Activated CD4-positive, alpha-beta T cell treated with anti-CD3 and anti-CD28 coated beads, Interleukin-2, Interleukin-6, amounts not matched to agents 100 ng/mL and 50 ng/mL, durations not matched to agents 16 hours and 8 hours (primary cell): ENCODE data around the gene PPP6R3.
"Not testable (repeated sequence)": the region's sequence is repeated elsewhere in the genome, so short reads cannot be mapped to it uniquely, and the experiment has no call there.

Experiments used
- DNase-seq: peaks from one replicate; pipeline ENCODE4 v3.0.0-alpha.2; 2020

The PPP6R3 gene

DNA sequence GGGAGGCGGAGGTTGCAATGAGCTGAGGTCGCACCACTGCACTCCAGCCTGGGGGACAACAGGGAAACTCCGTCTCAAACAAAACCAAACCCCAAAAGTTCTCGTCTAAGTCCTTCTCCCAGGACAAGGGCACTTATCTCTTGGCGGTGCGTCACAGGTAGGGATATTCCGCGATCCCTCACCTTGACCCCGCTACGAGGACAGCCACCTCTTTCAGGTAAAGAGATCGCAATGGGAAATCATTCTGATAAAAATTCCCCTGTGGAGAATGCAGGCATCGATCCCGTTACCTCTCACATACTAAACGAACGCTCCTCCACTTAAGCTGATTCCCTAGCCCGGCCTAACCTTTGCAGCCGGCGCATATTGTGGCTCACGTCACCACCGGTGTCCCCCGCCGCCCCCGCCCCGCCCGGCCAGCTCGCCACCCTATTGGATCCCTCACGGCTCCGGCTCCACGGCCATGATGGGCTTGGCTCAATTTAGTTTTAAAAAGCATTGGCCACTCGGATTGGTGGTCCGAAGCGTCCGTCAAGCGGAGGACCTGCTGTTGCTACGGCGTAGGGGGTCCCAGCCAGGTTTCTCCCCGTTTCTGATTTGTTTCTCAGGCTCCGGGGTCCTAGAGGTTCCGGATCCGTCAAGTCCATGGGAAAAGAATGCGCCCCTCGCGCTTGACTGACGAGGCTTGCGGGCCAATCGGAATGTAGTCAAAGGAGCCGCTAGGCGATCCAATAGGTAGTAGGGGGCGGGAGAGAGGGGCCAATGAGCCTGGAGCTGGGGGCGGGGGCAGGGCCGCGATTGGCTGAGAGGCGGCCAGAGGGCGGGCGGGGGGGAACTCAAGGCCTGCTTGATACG lies 439 bp upstream of the PPP6R3 start:
- DNase-seq, result peak; percentile 97

DNA sequence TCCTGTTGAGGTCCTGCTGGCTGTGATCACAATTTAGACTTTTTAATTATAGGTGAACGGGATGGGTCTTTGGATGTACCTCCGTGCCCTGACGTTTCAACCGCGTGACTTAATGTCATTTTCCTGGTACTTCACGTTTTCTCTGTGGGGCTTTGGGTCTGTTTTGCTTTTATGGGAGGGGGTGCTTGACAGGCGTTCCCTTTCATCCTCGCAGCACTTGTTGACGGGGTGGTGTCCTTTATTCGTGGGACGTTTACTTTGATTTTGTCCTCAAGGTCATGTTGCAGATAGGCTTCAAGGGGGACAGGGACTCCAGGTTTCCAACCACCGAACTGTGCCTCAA lies 994 bp downstream of the PPP6R3 start:
- DNase-seq, result no peak

DNA sequence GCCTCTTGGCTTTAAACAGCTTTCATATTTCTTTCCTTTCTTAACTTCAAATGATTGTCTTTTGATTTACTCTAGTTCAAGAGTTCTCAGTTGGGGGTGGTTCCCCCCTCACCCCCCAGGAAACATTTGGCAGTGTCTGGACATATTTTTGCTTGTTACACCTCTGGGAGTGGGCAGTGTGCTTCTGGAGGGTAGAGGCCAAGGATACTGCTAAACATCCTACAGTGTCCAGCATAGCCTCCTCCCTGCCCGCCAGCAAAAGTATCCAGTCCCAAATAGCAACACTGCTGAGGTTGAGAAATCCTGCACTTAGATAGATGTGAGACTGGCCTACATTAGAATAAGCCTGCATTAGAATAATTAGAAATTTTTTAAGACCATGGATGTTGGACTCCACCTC lies 3.2 kb downstream of the PPP6R3 start:
- no peak for DNase-seq

DNA sequence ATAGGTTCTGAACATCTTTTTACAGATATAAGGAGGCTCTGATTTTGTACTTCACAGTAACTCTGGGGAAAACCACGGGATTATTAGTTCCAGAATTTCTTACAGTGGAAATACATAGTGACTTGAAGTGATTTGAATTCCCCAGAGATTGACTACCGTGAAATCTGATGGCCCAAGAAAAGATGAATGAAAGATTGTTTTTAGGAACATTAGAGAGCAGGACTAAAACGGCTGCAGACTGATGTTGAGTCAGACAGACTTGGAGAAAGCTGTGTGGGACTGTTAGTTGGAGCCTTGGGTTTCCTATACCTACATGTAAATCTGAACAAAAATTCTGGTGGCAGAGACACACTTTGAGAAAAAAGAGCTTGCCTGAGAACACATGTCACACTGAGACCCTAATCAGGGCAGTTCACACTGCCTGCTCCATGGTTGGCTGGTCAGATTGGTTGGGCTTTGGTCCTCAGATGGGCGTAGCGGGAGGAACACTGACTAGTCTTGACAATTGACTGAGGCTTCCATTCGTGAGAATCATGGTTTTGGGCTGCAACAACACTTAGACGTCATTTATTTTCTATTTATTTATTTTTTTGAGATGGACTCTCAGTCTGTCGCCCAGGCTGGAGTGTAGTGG lies 6.8 kb downstream of the PPP6R3 start:
- DNase-seq, result no peak

DNA sequence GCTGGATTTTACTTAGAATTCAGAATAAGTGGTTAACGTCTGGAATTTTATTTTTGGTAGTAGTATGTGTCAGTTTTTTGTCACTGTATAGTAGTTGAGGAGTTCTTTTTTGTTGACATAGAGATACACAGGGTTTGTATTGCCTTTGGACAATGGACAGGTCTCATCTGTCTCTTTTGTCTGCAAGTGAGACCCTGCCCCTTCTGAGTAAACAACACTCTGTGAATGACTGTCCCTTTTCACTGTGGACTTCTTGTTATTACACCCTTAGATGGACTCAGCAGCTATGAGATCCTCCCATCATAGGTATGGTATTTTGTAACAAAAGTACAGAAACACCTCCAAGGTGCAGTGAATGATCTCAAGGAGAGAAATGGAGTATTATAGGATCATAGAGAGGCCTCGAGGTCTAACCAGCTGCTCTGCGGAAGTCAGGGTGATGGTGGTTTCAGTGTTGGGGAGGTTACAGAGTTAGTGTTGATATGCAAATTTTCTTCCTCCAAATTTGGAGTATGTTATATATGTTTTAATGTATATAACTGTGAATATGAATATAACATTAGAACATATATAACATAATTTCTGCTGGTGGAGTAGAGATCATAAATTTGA lies 7.8 kb downstream of the PPP6R3 start:
- DNase-seq, result peak; percentile 36

DNA sequence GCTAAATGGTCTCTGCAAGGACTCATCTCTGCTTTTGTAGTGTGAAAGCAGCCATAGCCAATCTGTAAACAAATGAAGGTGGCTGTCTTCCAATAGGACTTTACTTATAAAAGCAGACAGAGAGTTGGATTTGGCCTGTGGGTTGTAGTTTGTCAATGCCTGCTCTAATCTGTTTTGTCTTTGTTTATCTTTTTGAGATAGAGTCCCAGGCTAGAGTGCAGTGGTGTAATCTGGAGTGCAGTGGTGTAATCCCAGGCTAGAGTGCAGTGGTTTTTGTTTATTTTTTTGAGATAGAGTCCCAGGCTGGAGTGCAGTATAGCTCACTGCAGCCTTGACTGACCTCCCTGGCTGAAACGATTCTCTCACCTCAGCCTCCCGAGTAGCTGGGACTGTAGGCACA lies 8.6 kb downstream of the PPP6R3 start:
- no peak for DNase-seq

DNA sequence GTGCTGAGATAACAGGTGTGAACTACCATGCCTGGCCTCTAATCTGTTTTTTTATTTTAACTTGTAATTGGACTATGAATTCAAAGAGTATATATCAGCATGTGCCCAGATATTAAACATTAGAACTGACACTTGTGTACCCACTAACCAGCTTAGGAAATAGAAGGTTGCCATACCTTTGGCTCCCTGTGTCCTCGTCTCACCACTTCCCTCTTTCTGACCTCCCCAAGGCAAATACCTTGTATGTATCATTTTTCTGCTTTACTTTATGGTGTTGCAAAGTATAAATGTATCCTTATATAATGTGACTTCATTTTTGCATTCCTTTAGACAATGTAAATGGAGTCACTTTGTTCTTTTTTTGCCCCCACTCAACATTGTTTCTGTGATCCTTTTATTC lies 9.1 kb downstream of the PPP6R3 start:
- DNase-seq, result no peak

DNA sequence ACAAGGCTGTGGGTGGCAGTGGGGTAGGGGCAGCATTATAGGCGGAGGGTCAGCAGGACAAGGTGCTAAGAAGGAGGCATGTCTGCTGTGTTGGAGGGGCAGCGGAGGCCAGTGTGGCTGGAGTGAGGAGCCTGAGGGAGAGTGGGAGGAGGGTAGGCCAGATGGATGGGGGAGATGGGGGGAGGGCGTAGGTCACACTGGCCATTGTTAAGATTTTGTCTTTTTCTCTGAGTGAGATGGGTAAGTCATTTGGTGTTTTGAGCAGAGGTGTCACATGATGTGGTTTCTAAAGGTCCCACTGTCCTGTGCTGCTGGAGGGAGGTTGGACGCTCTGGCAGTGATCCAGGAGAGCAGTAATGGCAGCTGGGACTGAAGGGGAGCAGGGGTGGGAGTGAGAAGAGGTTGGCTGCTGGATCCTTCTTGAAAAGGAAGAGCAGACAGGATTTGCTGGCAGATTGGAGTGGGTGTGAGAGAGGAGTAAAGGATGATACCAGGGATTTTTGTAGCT lies 9.8 kb downstream of the PPP6R3 start:
- no peak for DNase-seq

DNA sequence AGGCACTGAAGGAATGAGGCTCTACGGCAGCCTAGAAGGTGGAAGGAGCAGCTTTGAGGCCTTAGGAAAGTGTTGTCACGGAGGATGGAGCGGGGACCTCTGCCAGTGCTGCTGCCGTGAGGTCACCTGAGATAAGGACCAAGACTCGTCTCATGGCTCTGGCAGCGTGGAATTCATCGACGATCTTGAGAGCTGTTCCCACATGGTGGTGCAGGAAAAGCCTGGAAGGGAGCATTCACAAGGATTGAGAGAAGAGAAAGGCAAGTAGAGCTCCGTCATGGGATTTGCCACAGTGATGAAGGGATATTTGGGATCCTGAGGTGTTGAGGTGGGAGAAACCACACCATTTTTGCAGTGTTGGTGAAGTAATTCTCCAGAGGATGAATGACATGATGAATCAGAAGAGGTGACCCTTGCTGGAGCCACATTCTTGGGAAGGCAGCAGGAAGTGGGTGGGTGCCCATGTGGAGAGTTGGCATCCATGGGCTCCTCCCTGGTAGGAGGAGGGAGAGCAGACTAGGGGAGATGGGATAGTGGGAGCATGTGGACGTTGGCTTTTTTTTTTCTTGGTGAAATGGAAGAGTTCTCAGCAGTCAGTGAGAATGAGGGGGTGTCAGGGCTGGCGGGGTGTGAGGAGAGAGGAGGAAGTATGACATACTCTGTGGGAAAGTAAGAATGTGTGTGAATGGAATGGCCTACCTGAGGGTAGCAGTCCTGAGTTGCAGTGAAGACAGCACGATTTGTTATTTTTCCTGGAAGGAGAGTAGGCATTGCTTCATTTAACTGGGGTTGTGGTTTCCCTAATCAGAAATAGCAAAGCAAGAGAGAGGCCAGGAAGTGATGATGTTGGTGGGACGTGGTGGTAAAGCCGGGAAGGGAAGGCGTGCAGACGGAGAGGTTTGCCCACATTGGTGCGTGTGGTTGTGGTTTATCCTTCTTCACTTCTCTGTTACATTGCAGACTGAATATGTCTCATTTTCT lies 11.1 kb downstream of the PPP6R3 start:
- peak; percentile 77 for DNase-seq

DNA sequence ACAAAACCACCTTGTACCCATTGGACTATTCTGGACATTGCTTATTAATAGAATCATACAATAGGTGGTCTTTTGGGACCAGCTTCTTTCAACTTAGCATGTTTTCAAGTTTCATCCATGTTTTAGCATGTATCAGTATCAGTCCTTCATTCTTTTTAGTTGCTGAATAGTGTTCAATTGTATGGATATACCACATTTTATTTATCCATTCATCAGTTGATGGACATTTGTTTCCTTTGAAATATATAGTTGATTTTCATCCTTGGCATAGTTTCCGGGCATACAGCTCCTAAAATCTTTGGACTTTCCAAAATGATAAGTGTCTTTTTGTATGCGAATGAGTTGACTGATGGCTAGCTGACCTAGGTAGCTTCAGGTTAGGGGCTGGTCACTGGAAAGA lies 12.2 kb downstream of the PPP6R3 start:
- DNase-seq, result no peak

DNA sequence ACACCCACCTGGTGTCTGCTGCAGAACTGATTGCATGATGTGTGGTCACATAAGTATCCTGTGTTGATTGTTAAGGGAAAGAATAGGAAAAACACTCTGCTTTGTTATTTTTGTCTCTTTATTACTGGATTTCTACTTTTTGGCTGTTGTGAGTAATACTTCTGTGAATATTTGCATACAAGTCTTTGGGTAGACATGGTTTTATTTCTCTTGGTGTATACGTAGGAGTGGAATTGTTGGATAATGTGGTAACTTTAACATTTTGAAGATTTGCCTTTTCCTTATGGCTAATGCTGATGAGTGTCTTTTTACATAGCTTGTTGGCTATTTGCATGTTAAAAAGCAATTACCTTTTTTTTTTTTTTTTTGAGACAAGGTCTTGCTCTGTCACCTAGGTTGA lies 13.1 kb downstream of the PPP6R3 start:
- no peak for DNase-seq

DNA sequence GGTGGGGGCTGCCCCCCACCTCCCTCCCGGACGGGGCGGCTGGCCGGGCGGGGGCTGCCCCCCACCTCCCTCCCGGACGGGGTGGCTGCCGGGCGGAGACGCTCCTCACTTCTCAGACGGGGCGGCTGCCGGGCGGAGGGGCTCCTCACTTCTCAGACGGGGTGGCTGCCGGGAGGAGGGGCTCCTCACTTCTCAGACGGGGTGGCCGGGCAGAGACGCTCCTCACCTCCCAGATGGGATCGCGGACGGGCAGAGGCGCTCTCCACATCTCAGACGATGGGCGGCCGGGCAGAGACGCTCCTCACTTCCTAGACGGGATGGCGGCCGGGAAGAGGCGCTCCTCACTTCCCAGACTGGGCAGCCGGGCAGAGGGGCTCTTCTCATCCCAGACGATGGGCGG lies 15.1 kb downstream of the PPP6R3 start:
- not testable (repeated sequence) for DNase-seq

DNA sequence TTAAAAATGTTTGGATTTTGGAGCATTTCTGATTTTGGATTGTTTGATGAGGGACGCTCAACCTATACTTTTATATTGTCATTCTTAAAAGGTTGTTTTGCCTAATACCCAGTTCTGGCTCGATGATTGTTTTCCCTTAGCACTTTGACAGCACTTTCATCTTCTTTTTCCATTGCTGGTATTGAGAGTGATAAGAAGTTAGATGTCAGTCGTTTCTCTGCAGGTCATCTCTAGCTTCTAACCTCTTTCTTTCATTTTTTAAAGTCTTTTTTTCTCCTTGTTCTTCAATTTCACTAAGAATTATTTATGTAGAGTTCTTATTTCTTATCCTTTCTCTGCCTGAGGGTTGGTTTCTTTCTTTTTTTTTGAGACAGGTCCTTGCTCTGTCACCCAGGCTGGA lies 18.8 kb downstream of the PPP6R3 start:
- no peak for DNase-seq

DNA sequence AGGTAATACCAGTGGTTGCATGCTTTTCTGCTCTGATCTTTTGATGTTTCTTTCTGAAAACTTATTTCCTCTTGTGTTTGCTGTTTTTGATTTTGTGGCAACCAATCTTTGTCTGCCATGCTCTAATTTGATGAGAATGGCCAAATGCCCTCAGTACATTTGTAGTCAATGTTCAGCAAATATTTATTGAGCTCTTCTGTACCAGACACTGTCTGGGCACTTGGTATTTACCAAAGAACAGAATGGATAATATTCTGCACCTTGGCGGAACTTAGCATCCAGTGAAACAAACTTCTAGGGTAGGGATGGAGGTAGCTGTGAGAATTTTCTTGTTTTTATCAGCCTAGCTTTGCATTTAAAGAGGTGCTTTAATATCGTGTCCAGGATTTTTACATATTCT lies 19.6 kb downstream of the PPP6R3 start:
- DNase-seq, result no peak

DNA sequence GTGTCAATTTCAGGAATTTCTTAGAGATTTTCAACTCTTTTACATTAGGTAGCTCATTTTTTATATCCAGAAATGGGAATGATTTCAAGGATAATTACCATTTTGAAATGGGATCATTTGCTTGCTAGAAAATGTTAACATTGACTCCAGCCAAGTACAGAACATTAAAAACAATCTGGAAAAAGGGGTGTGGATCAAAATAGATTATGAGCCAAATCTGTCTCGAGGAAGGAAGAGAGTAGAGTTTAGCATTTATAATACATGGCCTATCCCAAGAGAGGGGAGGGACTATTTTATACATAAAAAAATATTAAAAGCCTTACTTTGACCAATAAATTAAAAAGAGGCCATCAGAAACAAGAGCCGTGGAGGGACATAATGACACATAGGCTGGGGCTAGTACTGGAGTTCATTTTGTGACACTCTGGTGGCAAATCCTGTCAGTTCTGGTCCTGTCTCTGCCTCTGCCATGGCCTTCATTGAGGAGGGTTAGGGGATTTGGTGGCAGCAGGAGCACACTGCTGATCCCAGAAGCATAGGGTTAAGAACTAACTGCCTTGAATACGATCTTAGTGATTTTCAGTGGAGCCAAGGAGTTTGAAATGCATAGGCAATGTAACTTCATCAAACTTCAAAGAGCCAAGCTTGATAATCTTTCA lies 20.4 kb downstream of the PPP6R3 start:
- DNase-seq, result no peak

DNA sequence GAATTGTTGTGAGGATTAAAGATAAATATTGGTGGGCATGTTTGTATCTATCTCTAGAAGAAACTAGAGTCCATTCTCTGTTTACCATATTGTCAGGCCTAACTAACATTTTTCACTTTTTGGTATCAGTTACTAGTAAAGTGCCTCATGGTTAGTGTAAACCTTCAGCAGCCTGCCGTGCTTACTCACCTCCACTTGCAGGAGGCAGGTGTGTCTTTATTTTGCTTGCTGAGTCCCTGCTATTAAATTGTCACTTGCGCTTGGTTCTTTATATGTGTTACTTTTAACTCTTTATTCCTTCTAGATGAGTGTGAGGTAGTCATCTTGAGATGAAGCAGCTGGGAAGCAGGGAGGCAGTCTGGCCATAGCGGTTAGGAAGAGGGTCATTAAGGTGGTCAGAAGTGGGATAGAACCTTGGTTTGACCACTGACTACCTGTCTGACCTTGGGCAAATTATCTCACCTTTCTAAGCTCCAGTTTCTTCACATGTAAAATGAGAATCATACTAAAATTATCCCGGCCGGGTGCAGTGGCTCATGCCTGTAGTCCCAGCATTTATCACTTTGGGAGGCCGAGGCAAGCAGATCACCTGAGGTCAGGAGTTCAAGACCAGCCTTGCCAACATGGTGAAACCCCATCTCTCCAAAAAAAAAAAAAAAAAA lies 21.2 kb downstream of the PPP6R3 start:
- no peak for DNase-seq

DNA sequence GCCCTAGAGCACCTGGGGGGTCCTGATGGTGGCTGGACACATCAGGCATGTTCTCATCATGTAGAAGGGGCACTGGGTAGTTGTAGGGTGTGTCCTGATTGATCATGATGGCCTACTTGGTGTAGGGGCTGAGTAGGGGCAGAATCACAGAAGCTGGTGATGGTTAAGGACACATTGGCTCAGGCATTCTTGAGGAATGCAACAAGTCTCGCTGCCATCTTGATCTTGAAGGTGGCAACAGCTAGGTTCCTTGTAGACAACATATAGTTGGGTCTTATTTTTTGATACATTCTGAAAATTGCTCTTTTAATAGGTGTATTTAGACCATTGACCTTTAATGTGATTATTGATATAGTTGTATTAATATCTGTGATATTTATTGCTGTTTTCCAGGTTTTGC lies 28.1 kb downstream of the PPP6R3 start:
- DNase-seq, result no peak

DNA sequence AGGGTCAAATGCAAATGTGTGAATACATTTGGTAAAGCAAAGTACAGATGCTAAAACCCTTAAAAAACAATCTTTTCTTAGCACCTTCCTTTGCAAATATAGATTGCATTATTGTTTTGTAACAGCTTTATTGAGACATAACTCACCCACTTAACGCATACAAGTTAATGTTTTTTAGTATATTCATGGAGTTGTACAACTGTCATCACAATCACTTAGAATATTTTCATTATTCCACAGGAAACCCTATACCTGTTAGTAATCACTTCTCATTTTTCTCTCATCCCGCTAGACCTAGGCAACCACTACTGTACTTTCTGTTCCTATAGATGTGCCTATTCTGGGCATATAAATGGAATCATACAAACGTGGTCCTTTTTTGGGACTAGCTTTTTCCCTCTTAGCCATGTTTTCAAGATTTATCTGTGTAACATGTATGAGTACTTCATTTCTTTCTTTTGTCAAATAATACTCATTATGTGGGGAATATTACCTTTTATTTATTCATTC lies 34.7 kb downstream of the PPP6R3 start:
- no peak for DNase-seq

DNA sequence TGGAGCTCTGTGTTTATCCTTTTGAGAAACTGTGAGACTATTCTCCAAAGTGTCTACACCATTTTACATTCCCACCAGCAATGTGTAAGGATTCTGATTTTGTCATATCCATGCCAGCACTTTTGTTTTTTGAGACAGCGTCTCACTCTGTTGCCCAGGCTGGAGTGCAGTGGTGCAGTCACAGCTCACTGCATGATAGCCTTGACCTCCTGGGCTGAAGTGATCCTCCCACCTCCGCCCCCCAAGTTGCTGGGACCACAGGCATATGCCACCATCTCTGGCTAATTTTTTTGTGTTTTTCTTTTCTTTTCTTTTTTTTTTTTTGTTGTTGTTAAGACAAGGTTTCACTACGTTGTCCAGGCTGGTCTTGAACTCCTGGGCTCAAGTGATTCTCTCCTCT lies 35.3 kb downstream of the PPP6R3 start:
- no peak for DNase-seq

DNA sequence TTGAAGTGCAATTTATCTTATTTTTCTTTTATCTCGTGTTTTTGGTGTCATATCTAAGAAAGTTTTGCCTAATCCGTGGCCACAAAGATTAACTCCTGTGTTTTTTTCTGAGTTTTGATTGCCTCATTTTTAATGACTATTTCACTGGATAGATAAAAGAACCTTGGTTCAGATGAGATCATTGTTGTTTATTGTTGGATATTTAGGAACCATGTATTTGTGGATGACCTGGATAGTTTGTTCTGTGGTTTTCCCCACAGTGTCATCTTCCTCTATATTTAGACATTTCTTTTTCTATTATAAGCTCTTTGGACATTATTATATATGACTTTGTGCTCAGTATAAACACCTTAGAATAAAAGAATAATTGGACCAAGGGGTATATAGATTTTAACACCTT lies 37.2 kb downstream of the PPP6R3 start:
- DNase-seq, result no peak

DNA sequence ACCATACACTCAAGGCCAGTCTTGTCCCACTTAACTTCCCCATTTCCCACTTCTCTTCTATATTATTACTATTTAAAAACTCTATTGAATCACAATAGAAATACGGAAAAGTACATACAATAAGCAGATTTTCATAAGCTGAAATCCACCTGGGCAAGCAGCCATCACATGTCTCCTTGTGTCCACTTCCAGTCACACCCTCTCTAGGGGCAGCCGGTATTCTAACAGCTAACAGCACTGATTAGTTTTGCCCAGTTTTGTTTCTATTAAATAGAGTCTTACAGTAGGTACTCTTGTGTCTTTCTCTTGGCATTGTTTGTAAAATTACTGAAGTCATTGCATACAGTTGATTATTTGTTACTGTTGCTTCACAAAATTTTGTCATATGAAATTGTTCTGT lies 37.8 kb downstream of the PPP6R3 start:
- DNase-seq, result no peak
